H1 (cell line): Measurements from ENCODE around the gene PRELID2. TPM values are rescaled to one million over a fixed set of nuclear protein-coding genes. Genes with fewer than 3 reads are reported as not detected.

Experiments used
- polyA plus RNA-seq, 7 experiments: library from polyadenylated mRNA; depleted of rRNA in 3 of 7; stranded (reverse) in 5 of 7; unstranded in 2 of 7; fragments of >200 nt in 5 of 7; fragments of 200-250 nt in 2 of 7; gene quantifications; 1 replicate in 5 of 7; 2 replicates in 1 of 7; 4 replicates in 1 of 7; pipeline versions ENCODE4 v1.2.1 to v1.2.3, GENCODE V29; 2011 to 2013; ENCODE audit warnings: missing spikeins in 2 of 7, mixed read lengths in 2 of 7
- total RNA-seq: library from RNA; stranded (reverse); fragmentation: NEBNext Ultra II Directional; extraction: Animal tissue kit (Norgen Biotek cat#: 25700); gene quantifications from 2 replicates; pipeline ENCODE4 v1.2.1, GENCODE V29; 2021
- TF ChIP-seq, protein P1 (sequence below): fragments of 300-600 bp; sonication (generic); IDR thresholded peaks from 2 replicates; pipeline ENCODE4 v1.7.1; 2012; ENCODE audit warnings: low read length, moderate library complexity, mild to moderate bottlenecking, inconsistent platforms; ENCODE audit not compliant: insufficient replicate concordance

PRELID2 gene
- total and polyA plus RNA-seq, 2 of the 8 experiments (the other 6 are each of a cell fraction or from before 2014, with no cell fraction given) = 2.2 to 7.8 TPM

DNA sequence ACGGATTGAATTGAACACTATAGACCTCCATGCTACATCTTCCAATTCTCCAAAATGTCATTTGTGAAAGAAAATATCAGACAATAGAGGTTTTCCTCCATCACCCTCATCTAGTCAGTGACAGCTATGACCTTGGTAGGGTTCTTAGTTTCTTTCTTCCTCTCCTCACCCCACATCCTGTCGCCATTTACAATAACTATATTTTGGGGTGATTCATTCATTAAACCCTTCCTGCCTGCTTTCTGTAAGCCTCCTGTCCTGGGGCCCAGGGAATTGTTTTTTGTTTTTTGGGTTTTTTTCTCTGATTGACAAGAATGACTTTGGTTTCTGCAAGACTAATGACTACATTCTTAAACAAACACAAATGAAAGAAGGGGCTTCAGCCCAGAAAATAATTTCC lies 82.6 kb downstream of the PRELID2 start (continued):
- TF ChIP-seq, protein P1, sequence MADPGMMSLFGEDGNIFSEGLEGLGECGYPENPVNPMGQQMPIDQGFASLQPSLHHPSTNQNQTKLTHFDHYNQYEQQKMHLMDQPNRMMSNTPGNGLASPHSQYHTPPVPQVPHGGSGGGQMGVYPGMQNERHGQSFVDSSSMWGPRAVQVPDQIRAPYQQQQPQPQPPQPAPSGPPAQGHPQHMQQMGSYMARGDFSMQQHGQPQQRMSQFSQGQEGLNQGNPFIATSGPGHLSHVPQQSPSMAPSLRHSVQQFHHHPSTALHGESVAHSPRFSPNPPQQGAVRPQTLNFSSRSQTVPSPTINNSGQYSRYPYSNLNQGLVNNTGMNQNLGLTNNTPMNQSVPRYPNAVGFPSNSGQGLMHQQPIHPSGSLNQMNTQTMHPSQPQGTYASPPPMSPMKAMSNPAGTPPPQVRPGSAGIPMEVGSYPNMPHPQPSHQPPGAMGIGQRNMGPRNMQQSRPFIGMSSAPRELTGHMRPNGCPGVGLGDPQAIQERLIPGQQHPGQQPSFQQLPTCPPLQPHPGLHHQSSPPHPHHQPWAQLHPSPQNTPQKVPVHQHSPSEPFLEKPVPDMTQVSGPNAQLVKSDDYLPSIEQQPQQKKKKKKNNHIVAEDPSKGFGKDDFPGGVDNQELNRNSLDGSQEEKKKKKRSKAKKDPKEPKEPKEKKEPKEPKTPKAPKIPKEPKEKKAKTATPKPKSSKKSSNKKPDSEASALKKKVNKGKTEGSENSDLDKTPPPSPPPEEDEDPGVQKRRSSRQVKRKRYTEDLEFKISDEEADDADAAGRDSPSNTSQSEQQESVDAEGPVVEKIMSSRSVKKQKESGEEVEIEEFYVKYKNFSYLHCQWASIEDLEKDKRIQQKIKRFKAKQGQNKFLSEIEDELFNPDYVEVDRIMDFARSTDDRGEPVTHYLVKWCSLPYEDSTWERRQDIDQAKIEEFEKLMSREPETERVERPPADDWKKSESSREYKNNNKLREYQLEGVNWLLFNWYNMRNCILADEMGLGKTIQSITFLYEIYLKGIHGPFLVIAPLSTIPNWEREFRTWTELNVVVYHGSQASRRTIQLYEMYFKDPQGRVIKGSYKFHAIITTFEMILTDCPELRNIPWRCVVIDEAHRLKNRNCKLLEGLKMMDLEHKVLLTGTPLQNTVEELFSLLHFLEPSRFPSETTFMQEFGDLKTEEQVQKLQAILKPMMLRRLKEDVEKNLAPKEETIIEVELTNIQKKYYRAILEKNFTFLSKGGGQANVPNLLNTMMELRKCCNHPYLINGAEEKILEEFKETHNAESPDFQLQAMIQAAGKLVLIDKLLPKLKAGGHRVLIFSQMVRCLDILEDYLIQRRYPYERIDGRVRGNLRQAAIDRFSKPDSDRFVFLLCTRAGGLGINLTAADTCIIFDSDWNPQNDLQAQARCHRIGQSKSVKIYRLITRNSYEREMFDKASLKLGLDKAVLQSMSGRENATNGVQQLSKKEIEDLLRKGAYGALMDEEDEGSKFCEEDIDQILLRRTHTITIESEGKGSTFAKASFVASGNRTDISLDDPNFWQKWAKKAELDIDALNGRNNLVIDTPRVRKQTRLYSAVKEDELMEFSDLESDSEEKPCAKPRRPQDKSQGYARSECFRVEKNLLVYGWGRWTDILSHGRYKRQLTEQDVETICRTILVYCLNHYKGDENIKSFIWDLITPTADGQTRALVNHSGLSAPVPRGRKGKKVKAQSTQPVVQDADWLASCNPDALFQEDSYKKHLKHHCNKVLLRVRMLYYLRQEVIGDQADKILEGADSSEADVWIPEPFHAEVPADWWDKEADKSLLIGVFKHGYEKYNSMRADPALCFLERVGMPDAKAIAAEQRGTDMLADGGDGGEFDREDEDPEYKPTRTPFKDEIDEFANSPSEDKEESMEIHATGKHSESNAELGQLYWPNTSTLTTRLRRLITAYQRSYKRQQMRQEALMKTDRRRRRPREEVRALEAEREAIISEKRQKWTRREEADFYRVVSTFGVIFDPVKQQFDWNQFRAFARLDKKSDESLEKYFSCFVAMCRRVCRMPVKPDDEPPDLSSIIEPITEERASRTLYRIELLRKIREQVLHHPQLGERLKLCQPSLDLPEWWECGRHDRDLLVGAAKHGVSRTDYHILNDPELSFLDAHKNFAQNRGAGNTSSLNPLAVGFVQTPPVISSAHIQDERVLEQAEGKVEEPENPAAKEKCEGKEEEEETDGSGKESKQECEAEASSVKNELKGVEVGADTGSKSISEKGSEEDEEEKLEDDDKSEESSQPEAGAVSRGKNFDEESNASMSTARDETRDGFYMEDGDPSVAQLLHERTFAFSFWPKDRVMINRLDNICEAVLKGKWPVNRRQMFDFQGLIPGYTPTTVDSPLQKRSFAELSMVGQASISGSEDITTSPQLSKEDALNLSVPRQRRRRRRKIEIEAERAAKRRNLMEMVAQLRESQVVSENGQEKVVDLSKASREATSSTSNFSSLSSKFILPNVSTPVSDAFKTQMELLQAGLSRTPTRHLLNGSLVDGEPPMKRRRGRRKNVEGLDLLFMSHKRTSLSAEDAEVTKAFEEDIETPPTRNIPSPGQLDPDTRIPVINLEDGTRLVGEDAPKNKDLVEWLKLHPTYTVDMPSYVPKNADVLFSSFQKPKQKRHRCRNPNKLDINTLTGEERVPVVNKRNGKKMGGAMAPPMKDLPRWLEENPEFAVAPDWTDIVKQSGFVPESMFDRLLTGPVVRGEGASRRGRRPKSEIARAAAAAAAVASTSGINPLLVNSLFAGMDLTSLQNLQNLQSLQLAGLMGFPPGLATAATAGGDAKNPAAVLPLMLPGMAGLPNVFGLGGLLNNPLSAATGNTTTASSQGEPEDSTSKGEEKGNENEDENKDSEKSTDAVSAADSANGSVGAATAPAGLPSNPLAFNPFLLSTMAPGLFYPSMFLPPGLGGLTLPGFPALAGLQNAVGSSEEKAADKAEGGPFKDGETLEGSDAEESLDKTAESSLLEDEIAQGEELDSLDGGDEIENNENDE = no peak
